Fibroblast of lung (primary cell): ENCODE measurements around the gene MKKS.

ENCODE experiments used
- CTCF ChIP-seq, 2 donors: IDR thresholded peaks in 1 of 2; conservative IDR thresholded peaks in 1 of 2; 1 replicate in 1 of 2; 2 replicates in 1 of 2; pipeline ENCODE4 v1.5.1; 2011 to 2012; ENCODE audit warnings: low read length in 2 of 2, control low read depth in 1 of 2, inconsistent platforms in 1 of 2, low read depth in 1 of 2, mild to moderate bottlenecking in 1 of 2
- EZH2 ChIP-seq: IDR thresholded peaks from 2 replicates; pipeline ENCODE4 v1.5.1; 2012; ENCODE audit warnings: low read length, control low read depth, mild to moderate bottlenecking; ENCODE audit errors: missing control alignments

GRCh38 chr20:10447028-10447427 is 13.0 kb upstream of the MKKS start:
- TF ChIP-seq CTCF (conservative IDR thresholded peaks at IDR 0.05 in 1 of 2, IDR thresholded peaks at IDR 0.05 in 1 of 2; ENCODE audit: low read depth in 1 of 2, low read length in 2 of 2) (peak in 1 of 2 donors; percentile 29), EZH2 (no peak)
